HepG2 (cell line): ENCODE measurements around the gene TTC38. TPM values are rescaled to one million over a fixed set of nuclear protein-coding genes. Genes with fewer than 3 reads are reported as not detected.

ENCODE experiments used
- AGO1 ChIP-seq: fragments of 200-400 bp; formaldehyde crosslinking; IDR thresholded peaks from 2 replicates; pipeline ENCODE4 v1.6.1; 2017; ENCODE audit warnings: mild to moderate bottlenecking, low read depth, low read length, moderate library complexity; ENCODE audit not compliant: poor library complexity, severe bottlenecking
- MAX ChIP-seq: IDR thresholded peaks from 2 replicates; pipeline ENCODE4 v1.6.1; 2012; ENCODE audit warnings: inconsistent platforms
- NAIF1 ChIP-seq: sonication (generic); formaldehyde crosslinking; IDR thresholded peaks from 2 replicates; pipeline ENCODE4 v1.5.0; 2020; ENCODE audit warnings: mild to moderate bottlenecking, missing genetic modification reagents, borderline replicate concordance
- TMF1 ChIP-seq: sonication (generic); formaldehyde crosslinking; IDR thresholded peaks from 2 replicates; pipeline ENCODE4 v1.8.1; 2022; ENCODE audit warnings: low read depth, missing genetic modification reagents
- ZBTB33 ChIP-seq: sonication (generic); formaldehyde crosslinking; IDR thresholded peaks from 2 replicates; pipeline ENCODE4 v1.4.0; 2020; ENCODE audit warnings: missing genetic modification reagents
- ZNF782 ChIP-seq: sonication (generic); formaldehyde crosslinking; IDR thresholded peaks from 2 replicates; pipeline ENCODE4 v1.4.0; 2020; ENCODE audit warnings: missing genetic modification reagents, mild to moderate bottlenecking, borderline replicate concordance
- polyA plus RNA-seq, 8 experiments: library from polyadenylated mRNA; depleted of rRNA in 3 of 8; stranded (reverse) in 7 of 8; unstranded in 1 of 8; fragments of >200 nt; fragmentation: Illumina TruSeq in 4 of 8; extraction: Trizol in 4 of 8; gene quantifications; 2 replicates each; pipeline versions ENCODE4 v1.2.1 to v1.2.3, GENCODE V29; 2011 to 2016; ENCODE audit warnings: low read depth in 4 of 8, missing spikeins in 1 of 8, mixed read lengths in 1 of 8; ENCODE audit not compliant: insufficient read depth in 1 of 8
- total RNA-seq, 5 experiments: library from RNA; depleted of rRNA; stranded (reverse); fragments of >200 nt; fragmentation: Illumina TruSeq; extraction: Trizol; gene quantifications; 2 replicates each; pipeline ENCODE4 v1.2.3, GENCODE V29; 2016; ENCODE audit warnings: low read depth in 1 of 5
- TF ChIP-seq, protein P1 (sequence below): sonication (generic); formaldehyde crosslinking; IDR thresholded peaks from 2 replicates; pipeline ENCODE4 v1.5.1; 2020; ENCODE audit warnings: missing genetic modification reagents, mild to moderate bottlenecking, borderline replicate concordance
- TF ChIP-seq, protein P2 (sequence below): sonication (generic); formaldehyde crosslinking; IDR thresholded peaks from 2 replicates; pipeline ENCODE4 v1.8.0; 2022; ENCODE audit warnings: mild to moderate bottlenecking, missing genetic modification reagents; ENCODE audit not compliant: insufficient replicate concordance
- TF ChIP-seq, protein P3 (sequence below): sonication (generic); formaldehyde crosslinking; IDR thresholded peaks from 2 replicates; pipeline ENCODE4 v1.4.0; 2020; ENCODE audit warnings: mild to moderate bottlenecking, missing genetic modification reagents
- TF ChIP-seq, protein P4 (sequence below), 2 experiments: sonication (generic) in 1 of 2; formaldehyde crosslinking in 1 of 2; IDR thresholded peaks; 2 replicates each; pipeline versions ENCODE4 v1.4.0 to v1.6.1; 2016 to 2020; ENCODE audit warnings: borderline replicate concordance in 1 of 2, low read depth in 1 of 2, mild to moderate bottlenecking in 1 of 2, missing genetic modification reagents in 1 of 2

Gene TTC38
- total and polyA plus RNA-seq, 2 of the 13 experiments (the other 11 are each of a cell fraction or from before 2014, with no cell fraction given) = 101 to 105 TPM

GRCh38 chr22:46267431-46268279, at the start of gene TTC38 (continued):
- TF ChIP-seq, protein P1, sequence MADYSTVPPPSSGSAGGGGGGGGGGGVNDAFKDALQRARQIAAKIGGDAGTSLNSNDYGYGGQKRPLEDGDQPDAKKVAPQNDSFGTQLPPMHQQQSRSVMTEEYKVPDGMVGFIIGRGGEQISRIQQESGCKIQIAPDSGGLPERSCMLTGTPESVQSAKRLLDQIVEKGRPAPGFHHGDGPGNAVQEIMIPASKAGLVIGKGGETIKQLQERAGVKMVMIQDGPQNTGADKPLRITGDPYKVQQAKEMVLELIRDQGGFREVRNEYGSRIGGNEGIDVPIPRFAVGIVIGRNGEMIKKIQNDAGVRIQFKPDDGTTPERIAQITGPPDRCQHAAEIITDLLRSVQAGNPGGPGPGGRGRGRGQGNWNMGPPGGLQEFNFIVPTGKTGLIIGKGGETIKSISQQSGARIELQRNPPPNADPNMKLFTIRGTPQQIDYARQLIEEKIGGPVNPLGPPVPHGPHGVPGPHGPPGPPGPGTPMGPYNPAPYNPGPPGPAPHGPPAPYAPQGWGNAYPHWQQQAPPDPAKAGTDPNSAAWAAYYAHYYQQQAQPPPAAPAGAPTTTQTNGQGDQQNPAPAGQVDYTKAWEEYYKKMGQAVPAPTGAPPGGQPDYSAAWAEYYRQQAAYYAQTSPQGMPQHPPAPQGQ = no peak
- TF ChIP-seq, protein P2, sequence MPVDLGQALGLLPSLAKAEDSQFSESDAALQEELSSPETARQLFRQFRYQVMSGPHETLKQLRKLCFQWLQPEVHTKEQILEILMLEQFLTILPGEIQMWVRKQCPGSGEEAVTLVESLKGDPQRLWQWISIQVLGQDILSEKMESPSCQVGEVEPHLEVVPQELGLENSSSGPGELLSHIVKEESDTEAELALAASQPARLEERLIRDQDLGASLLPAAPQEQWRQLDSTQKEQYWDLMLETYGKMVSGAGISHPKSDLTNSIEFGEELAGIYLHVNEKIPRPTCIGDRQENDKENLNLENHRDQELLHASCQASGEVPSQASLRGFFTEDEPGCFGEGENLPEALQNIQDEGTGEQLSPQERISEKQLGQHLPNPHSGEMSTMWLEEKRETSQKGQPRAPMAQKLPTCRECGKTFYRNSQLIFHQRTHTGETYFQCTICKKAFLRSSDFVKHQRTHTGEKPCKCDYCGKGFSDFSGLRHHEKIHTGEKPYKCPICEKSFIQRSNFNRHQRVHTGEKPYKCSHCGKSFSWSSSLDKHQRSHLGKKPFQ (CRISPR knock-in tag) = peak; percentile 12
- TF ChIP-seq MAX = peak; percentile 22
- peak; percentile 78; the same call in 1 of the 2 replicates for TF ChIP-seq TMF1
- TF ChIP-seq ZNF782 = no peak
- TF ChIP-seq, protein P3, sequence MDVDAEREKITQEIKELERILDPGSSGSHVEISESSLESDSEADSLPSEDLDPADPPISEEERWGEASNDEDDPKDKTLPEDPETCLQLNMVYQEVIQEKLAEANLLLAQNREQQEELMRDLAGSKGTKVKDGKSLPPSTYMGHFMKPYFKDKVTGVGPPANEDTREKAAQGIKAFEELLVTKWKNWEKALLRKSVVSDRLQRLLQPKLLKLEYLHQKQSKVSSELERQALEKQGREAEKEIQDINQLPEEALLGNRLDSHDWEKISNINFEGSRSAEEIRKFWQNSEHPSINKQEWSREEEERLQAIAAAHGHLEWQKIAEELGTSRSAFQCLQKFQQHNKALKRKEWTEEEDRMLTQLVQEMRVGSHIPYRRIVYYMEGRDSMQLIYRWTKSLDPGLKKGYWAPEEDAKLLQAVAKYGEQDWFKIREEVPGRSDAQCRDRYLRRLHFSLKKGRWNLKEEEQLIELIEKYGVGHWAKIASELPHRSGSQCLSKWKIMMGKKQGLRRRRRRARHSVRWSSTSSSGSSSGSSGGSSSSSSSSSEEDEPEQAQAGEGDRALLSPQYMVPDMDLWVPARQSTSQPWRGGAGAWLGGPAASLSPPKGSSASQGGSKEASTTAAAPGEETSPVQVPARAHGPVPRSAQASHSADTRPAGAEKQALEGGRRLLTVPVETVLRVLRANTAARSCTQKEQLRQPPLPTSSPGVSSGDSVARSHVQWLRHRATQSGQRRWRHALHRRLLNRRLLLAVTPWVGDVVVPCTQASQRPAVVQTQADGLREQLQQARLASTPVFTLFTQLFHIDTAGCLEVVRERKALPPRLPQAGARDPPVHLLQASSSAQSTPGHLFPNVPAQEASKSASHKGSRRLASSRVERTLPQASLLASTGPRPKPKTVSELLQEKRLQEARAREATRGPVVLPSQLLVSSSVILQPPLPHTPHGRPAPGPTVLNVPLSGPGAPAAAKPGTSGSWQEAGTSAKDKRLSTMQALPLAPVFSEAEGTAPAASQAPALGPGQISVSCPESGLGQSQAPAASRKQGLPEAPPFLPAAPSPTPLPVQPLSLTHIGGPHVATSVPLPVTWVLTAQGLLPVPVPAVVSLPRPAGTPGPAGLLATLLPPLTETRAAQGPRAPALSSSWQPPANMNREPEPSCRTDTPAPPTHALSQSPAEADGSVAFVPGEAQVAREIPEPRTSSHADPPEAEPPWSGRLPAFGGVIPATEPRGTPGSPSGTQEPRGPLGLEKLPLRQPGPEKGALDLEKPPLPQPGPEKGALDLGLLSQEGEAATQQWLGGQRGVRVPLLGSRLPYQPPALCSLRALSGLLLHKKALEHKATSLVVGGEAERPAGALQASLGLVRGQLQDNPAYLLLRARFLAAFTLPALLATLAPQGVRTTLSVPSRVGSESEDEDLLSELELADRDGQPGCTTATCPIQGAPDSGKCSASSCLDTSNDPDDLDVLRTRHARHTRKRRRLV = 0 out of 2 replicates have a peak, but pooled peaks have one; percentile 39
- peak; percentile 45; the same call in 1 of the 2 replicates for TF ChIP-seq NAIF1 (CRISPR knock-in tag)
- TF ChIP-seq ZBTB33 (CRISPR knock-in tag) = 0 out of 2 replicates have a peak, but pooled peaks have one; percentile 17
- TF ChIP-seq, protein P4, sequence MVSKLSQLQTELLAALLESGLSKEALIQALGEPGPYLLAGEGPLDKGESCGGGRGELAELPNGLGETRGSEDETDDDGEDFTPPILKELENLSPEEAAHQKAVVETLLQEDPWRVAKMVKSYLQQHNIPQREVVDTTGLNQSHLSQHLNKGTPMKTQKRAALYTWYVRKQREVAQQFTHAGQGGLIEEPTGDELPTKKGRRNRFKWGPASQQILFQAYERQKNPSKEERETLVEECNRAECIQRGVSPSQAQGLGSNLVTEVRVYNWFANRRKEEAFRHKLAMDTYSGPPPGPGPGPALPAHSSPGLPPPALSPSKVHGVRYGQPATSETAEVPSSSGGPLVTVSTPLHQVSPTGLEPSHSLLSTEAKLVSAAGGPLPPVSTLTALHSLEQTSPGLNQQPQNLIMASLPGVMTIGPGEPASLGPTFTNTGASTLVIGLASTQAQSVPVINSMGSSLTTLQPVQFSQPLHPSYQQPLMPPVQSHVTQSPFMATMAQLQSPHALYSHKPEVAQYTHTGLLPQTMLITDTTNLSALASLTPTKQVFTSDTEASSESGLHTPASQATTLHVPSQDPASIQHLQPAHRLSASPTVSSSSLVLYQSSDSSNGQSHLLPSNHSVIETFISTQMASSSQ (IDR thresholded peaks at IDR 0.05; ENCODE audit: low read depth) = no peak
- TF ChIP-seq, protein P4 (CRISPR knock-in tag; IDR thresholded peaks at IDR 0.05; ENCODE audit: borderline replicate concordance) = peak; percentile 67; the same call in 1 of the 2 replicates
- TF ChIP-seq AGO1 = no peak
